HepG2 (cell line): ENCODE results near the gene TTC19.

Experiments used
- ERF ChIP-seq: IDR thresholded peaks from 2 replicates; pipeline ENCODE4 v1.6.1; 2018; ENCODE audit warnings: missing biosample characterization, missing genetic modification reagents
- NFIB ChIP-seq: sonication (generic); formaldehyde crosslinking; IDR thresholded peaks from 2 replicates; pipeline ENCODE4 v1.9.0; 2021; ENCODE audit warnings: missing genetic modification reagents, mild to moderate bottlenecking, borderline replicate concordance
- TCF12 ChIP-seq, 2 experiments: fragments of 450-650 bp in 1 of 2; sonication (generic) in 1 of 2; formaldehyde crosslinking in 1 of 2; IDR thresholded peaks; 2 replicates each; pipeline versions ENCODE4 v1.6.1 to v1.8.0; 2017 to 2022; ENCODE audit warnings: antibody characterized with exemption in 1 of 2, mild to moderate bottlenecking in 1 of 2, missing genetic modification reagents in 1 of 2, moderate library complexity in 1 of 2
- ZNF160 ChIP-seq: sonication (generic); formaldehyde crosslinking; IDR thresholded peaks from 2 replicates; pipeline ENCODE4 v1.8.0; 2022; ENCODE audit warnings: mild to moderate bottlenecking, inconsistent platforms, missing genetic modification reagents
- TF ChIP-seq, protein P1 (sequence below): sonication (generic); formaldehyde crosslinking; IDR thresholded peaks from 2 replicates; pipeline ENCODE4 v1.8.0; 2022; ENCODE audit warnings: missing genetic modification reagents, mild to moderate bottlenecking, moderate library complexity, borderline replicate concordance

DNA sequence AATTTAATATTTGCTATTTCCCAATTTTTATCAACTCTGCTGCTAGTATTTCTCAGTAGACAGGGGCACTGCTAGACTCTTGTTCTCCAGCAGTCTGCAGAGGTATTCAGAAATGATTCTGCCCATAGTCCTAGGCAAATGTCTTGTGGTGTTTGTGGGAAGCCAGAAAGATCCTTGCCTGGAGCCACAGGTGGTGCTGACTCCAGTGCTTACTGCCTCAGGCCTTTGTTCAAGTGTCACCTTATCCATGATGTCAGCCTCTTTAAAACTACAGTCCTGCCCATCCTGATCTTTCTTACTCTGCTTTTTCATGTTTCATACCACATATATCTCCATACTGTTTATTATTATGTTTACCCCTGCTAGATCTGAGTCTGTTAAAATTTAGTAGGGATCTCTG lies 26.6 kb upstream of the TTC19 start:
- no peak for TF ChIP-seq ERF
- TF ChIP-seq NFIB = no peak
- TF ChIP-seq, protein P1, sequence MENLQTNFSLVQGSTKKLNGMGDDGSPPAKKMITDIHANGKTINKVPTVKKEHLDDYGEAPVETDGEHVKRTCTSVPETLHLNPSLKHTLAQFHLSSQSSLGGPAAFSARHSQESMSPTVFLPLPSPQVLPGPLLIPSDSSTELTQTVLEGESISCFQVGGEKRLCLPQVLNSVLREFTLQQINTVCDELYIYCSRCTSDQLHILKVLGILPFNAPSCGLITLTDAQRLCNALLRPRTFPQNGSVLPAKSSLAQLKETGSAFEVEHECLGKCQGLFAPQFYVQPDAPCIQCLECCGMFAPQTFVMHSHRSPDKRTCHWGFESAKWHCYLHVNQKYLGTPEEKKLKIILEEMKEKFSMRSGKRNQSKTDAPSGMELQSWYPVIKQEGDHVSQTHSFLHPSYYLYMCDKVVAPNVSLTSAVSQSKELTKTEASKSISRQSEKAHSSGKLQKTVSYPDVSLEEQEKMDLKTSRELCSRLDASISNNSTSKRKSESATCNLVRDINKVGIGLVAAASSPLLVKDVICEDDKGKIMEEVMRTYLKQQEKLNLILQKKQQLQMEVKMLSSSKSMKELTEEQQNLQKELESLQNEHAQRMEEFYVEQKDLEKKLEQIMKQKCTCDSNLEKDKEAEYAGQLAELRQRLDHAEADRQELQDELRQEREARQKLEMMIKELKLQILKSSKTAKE (CRISPR knock-in tag) = no peak
- no peak for TF ChIP-seq ZNF160 (CRISPR knock-in tag)
- no peak for TF ChIP-seq TCF12 (IDR thresholded peaks at IDR 0.05)
- TF ChIP-seq TCF12 (CRISPR knock-in tag; IDR thresholded peaks at IDR 0.05) = no peak
